NCI-H146 treated with DMSO at 0.1 percent for 48 hours (cell line): ENCODE data around the gene PDE3A.
"Not testable (repeated sequence)": the region's sequence is repeated elsewhere in the genome, so short reads cannot be mapped to it uniquely, and the experiment has no call there.

Source experiments
- DNase-seq: peaks from one replicate; lab custom pipeline; 2025; ENCODE audit not compliant: unreplicated experiment; lab: John Stamatoyannopoulos, UW

The PDE3A gene

DNA sequence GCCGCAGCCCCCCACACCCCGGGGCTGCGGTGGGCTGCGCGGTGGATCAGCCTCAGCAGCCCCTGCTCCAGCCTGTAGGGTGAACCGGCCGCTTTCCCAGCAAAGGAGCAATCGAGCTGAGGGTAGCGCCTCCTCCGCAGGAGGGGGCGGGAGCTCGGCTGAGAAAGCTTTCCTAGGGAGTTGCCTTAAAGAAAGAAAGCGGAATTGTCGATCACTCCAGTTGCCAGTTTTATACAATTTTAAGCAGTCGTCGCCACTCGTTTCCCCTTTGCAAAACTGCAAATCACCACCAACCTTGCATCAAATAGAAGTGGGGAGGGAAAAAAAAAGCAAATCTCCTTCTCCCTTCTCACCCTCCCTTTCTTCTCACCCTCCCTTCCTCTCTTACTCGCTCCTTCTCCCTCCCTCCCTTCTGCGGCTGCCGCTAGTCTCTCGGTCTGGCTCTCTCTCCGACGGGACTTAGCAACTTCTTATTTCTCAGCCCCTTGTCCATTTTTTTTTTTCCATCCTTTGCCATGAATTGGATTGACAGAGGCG is at the start of gene PDE3A:
Gene PDE3A, plus strand, starts transcription at position 424 of the 537 bp plus-strand sequence. CDS start 748 bp downstream, outside the sequence.
- no peak for DNase-seq

DNA sequence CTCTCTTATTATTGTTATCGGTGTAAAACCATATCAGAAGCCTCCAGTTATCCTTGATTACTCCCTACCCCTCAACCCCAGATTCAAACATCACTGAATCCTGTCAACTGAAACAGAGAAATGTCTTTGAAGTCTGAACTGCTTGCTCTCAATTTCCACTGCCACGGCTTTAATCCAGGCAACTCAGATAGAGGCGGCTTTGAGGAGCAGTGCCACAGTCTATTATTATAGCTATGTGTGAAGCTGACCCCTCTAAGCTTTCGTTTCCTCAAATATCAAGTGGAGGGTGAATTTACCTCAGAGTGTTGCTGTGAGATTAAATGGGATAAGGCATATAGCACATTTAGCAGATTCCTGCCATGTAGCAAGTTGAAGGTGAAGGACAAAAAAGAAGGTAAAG is 49.0 kb upstream of the PDE3A start:
- DNase-seq, result no peak

DNA sequence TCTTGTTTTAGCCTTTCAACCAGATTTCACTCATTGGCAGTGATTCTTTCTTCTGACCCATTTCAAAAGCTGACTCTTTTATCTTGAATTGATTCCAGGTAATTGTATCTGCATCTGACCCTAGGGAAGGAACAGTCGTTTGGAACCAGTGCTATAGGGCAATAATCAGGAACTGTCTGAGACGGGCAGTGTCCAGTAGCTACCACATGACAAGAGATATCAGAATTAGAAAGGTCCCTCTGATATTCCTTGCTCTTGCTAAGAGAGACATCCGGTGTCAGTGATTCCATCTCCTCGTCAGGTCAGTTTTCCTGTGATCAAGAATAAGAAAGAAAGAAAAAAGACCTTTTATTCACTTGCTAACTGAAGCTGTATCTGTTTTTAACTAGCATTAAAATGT is 47.8 kb upstream of the PDE3A start:
- DNase-seq, result no peak

DNA sequence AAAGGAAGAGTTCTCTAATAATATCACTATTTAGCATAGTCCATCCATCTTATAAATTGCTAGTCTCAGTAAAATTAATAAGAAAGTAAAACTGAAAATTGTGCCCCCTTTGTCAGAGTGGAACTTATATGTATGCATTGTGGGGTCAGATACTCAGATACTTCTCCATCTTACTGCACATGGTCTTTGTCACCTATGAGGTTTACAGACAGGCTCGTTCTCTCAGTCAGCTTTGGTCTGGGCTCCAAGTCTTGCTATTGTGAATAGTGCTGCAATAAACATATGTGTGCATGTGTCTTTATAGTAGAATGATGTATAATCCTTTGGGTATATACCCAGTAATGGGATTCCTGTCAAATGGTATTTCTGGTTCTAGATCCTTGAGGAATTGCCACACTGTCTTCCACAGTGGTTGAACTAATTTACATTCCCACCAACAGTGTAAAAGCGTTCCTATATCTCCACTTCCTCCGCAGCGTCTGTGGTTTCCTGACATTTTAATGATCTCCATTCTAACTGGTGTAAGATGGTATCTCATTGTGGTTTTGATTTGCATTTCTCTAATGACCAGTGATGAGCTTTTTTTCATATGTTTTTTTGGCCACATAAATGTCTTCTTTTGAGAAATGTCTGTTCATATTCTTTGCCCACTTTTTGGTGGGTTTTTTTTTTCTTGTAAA is 37.4 kb upstream of the PDE3A start:
- not testable (repeated sequence) for DNase-seq

- no peak for DNase-seq
These were observed 29.3 kb upstream of the PDE3A start for GRCh38 chr12:20339060-20339459.

GRCh38 chr12:20342111-20342510 is 26.2 kb upstream of the PDE3A start:
- DNase-seq, result no peak

DNA sequence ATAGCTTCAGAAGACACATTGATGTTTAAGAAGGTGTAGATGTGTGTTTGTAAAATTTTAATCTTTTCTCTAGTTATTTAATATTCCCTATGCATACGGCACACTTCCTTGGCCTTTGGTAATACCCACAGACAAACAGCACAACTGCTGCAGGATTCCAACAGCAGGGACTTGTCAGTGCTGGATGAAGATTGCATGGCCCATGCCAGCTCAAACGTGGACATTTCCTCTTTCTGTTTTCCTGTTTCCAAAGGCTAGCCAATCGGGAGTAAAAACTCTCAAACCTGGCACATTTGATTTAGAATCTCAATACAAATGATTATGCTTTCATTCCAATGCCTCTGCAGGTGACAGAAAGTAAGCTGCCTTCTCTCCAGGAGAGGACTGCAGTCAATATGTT is 22.5 kb upstream of the PDE3A start:
- DNase-seq, result no peak

- no peak for DNase-seq
These were observed 18.3 kb upstream of the PDE3A start for GRCh38 chr12:20350026-20350425.

GRCh38 chr12:20350495-20350894 is 17.8 kb upstream of the PDE3A start:
- DNase-seq, result no peak

DNA sequence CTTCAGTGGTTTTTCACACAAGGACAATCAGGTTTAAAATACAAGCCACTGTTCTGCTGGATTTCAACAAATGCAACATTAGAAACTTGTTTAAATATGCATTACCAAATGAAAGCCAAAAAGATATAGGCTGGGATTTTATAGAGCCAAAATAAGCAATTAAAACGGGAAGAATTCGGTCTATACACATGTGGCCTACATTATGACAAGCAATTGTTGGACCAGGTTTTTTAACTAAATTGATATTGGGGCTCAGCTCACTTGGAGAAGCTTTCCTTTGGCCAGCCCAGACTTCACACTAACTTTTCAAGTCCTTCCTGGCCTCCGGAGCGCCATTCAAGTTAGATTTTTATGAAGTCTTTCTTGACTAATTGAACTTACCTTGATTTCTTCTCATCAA is 16.9 kb upstream of the PDE3A start:
- no peak for DNase-seq

GRCh38 chr12:20356048-20356447 is 12.3 kb upstream of the PDE3A start:
- no peak for DNase-seq

GRCh38 chr12:20360407-20360806 is 7.9 kb upstream of the PDE3A start:
- DNase-seq, result no peak

DNA sequence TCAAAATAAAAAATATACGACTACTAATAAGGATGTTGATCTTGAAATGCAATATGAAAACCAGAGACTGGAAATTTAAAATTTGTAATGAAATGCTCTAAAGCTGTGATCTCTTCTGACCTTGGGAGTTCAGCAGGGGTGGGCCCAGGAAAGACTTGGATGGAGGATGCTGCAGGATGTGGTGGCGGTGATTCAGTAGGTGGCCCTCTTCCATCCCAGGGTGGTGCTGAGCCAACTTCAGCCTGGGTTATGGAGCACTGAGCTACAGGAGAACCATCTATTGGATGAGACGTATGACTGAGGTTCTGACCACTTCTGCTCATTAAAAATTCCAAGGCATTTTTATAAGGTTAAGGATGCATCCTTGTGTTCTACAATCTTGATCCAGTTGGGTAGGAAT is 6.9 kb upstream of the PDE3A start:
- no peak for DNase-seq

DNA sequence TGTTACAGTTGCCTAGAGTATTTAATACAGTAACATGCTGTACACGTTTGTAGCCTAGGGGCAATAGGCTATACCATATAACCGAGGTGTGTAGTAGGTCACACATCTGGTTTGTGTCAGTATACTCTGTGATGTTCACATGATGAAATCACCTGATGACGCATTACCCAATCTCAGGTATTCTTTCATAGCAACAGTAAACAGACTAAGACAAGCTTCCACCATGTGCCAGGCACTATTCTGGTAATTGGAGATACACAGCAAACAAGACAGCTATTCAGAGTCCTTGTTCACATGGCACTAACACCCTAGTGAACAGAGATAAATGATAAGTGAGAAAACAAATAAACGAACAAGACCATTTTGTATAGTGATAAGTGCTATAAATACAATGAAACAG is 3.8 kb upstream of the PDE3A start:
- no peak for DNase-seq

DNA sequence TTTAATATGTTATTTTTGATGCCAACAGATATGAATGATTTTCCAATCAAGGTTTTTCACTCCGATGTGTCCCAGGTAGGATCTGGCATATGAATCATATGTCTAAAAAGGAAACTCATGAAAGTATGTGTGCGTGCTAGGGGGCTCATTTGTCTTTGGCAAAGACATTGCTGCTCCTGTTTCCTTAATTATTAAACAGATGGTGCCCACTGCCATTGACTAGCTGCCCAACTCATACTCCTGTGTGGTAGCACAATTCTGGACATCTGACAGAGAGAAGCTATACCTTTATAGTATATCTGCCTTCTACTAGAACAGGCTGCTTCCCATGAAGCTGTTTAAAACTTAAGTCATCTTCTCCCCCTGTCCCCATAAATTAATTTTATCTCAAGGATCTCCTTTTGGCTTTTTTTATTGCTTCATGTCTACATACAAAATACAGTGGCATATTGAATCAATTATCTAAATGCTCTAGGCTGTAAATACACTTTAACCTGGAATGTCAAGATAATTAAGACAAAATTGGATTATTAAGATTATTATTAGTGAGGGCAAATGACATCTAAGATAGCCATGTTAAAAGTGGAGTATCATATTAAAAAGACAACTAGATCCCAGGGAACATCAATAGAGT is 1.4 kb upstream of the PDE3A start:
- DNase-seq, result no peak

DNA sequence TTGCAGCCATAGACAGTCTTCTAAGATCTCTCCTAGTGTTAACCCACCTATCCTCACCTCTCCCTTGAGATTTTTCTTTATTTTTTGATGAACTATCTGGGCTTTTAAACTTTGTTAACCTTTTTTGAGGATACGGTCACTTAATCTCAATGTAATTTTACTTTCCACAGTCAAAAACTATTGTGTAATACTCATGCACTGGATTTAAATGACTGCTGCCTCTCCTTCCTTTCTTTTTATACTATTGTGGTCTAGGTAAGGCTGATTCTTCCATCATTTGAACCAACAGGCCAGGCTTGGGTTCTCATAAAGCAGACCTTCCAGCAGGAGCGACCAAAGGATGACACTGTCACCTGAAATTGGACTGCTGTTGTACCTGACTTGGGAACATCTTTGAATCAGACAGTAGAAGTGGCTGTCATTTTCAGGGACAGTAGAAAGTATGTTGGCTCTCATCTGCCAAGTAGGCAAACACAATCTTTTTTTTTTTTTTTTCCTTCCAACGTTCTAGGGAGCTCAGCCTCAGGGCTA is 689 bp upstream of the PDE3A start:
- no peak for DNase-seq

DNA sequence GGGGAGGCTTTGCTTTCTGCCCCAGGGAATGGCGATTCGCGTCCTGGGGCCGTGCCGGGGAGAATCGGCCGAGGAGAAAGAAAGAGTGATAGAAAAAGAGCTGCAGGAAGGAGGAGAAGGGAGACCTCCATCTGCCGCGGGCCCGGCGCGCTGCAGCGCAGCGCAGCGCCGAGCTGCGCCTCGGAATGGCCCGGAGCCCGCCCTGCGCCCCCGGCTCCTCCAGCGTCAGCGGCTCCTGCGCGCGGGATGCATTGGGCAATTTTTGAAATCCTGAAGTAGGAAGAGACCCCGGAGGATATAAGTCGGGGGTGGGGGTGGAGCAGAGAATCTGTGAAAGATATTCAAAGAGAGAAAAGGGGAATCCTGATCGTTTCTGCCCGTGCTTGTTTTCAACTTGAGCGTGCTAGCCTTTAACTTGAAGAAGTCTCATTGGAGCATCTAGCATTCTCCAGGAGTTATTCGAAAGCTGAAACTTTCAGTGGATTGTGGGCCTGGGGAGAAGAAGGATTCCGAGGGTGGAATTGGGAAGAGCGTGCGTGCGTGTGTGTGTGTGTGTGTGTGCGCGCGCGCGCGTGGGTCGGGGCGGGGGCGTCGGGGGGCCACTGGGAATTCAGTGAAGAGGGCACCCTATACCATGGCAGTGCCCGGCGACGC is 441 bp downstream of the PDE3A start:
- peak; percentile 14 for DNase-seq

DNA sequence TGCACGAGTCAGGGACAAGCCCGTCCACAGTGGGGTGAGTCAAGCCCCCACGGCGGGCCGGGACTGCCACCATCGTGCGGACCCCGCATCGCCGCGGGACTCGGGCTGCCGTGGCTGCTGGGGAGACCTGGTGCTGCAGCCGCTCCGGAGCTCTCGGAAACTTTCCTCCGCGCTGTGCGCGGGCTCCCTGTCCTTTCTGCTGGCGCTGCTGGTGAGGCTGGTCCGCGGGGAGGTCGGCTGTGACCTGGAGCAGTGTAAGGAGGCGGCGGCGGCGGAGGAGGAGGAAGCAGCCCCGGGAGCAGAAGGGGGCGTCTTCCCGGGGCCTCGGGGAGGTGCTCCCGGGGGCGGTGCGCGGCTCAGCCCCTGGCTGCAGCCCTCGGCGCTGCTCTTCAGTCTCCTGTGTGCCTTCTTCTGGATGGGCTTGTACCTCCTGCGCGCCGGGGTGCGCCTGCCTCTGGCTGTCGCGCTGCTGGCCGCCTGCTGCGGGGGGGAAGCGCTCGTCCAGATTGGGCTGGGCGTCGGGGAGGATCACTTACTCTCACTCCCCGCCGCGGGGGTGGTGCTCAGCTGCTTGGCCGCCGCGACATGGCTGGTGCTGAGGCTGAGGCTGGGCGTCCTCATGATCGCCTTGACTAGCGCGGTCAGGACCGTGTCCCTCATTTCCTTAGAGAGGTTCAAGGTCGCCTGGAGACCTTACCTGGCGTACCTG is 1.1 kb downstream of the PDE3A start:
- no peak for DNase-seq

- no peak for DNase-seq
These were observed 1.7 kb downstream of the PDE3A start for GRCh38 chr12:20370014-20370386.

DNA sequence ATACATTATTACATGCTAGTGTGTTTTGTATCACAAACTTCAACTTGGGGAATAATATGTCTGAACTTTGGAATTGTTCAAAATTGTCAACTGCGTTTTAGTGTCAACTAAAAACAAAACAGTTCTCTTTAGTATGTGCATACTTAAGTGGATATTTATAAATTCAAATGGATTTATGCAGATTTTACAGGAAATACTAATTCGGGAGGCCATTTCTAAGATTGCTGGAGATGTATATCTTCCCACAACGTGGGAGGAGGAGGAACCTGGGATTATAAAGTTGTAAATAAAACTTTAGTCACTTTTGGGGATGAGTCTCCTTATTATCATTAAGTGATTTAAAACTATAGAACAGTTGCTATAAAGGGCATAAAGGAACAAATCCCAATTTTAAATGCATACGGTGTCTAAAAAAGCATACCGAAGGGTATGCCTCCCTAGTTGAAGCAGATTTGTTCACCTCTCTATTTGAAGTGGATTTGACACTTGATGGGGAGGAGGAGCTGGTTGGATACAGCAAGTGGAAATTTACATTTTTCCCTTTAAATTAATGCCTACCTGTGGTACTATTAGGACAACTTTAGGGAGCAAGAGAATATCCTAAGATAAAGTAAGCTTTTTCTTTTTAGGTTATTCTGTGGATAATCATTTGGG is 2.7 kb downstream of the PDE3A start:
- DNase-seq, result no peak
